HUES6 (cell line): Measurements from ENCODE around the gene SYNDIG1.

Experiments used
- H3K27ac ChIP-seq: 2 replicates; pipeline ENCODE4 v1.7.0; 2013; ENCODE audit warnings: low read depth, mild to moderate bottlenecking, low read length, inconsistent platforms
- H3K27me3 ChIP-seq: 2 replicates; pipeline ENCODE4 v1.6.1; 2013; ENCODE audit warnings: low read length; ENCODE audit not compliant: control insufficient read depth, insufficient read depth
- H3K36me3 ChIP-seq: 2 replicates; pipeline ENCODE4 v1.6.1; 2013; ENCODE audit warnings: low read length; ENCODE audit not compliant: control insufficient read depth, insufficient read depth
- H3K4me1 ChIP-seq: 2 replicates; pipeline ENCODE4 v1.6.1; 2013; ENCODE audit warnings: low read length; ENCODE audit not compliant: control insufficient read depth, insufficient read depth
- H3K4me3 ChIP-seq: 2 replicates; pipeline ENCODE4 v1.5.1; 2013; ENCODE audit warnings: low read depth, low read length
- H3K9ac ChIP-seq: one replicate; pipeline ENCODE4 v1.6.1; 2013; ENCODE audit warnings: mild to moderate bottlenecking, low read length
- H3K9me3 ChIP-seq: 2 replicates; pipeline ENCODE4 v1.6.1; 2013; ENCODE audit warnings: low read depth, low read length; ENCODE audit not compliant: control insufficient read depth, insufficient read depth

SYNDIG1 gene

DNA sequence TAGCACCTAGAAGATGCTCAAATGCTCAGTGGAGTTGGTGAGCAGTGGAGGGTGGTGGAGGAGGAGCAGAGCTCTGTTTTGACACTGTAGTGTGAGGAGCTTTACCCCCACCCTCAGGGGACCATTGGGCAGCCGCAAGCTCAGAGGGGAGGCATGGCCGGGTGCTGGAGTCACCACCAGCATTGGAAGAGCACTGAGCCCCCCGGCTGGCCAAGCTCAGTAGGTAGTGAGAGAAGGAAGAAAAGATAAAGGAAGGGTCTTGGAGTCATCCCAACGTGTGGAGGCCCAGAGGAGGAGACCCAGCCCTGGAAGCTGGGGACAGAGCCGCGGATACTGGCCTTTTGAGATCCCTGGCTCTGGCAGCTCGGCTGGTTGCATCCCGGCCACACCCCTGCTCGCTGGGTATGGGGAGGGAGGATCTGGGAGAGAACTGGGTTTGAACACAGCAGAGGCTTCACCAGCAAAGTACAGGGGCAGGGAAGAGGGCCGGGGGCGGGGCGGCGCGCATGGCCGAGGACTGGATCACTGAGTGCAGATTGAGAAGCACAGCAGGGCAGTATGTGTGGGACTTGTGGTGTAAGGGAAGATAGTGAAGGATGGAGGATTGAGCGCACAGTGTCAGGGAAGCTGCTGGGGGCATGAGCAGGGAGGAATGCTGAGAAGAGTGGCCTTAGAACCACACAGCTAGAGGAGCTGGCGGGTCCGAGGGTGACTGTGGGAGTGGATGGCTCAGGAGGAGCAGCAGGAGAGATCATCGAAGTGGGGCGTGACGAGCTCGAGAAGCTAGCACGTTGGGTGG is 24.4 kb downstream of the SYNDIG1 start:
- Histone ChIP-seq H3K27me3 (no peaks in the 10 kb centered on the region), H3K36me3 (peaks cover 5% of the 10 kb centered on the region), H3K4me3 (no peak overlapping the region), H3K9ac (no peak overlapping the region), H3K9me3 (no peaks in the 10 kb centered on the region), H3K27ac (no peak overlapping the region), H3K4me1 (peaks cover 22% of the 10 kb centered on the region)

DNA sequence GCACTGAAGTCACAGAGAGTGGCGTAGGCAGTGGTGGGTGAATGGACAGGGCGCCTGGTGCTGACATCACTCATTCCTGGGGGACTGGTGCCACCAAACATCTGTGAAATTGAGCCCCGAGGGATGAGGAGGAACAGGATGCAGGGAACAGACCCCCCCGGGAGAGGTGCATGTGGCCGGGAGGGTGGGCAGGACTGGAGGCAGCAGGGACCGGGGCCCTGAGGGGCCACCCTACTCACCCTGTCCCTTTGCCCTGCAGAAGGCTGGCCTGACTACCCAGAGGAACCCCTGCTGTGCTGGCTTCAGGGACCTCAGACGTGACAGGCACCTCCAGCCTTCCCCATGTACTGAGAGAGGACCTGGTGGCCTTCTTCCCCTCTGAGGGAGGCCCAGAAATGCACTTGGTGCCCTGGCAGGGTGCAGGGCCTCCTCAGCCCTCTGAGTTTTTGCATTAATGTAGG is 25.1 kb downstream of the SYNDIG1 start:
- H3K9ac ChIP-seq = no peak overlapping the region
- H3K27ac ChIP-seq = no peak overlapping the region
- no peaks in the 10 kb centered on the region for H3K36me3 ChIP-seq
- no peaks in the 10 kb centered on the region for H3K27me3 ChIP-seq
- no peak overlapping the region for H3K4me3 ChIP-seq
- peaks cover 22% of the 10 kb centered on the region for H3K4me1 ChIP-seq
- H3K9me3 ChIP-seq = no peaks in the 10 kb centered on the region

DNA sequence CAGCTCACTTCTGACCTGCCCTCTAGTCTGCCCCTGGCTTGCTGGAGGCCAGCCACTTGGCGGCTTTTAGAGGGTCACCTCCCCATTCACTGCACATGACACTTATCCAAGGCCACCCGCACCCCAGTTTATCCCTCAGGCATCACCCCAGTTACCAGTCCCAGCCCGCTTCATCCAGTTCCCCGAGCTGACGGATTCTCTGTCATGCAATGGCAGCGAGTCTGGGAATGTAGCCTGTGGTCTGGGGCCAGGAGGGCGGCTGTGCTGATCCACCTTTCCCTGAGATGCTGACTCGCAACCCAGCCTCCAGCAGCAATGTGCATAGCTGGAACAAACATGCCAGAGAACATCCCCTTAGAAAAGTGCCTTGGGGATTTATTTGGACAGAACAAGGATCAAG is 25.8 kb downstream of the SYNDIG1 start:
- H3K9me3 ChIP-seq = no peaks in the 10 kb centered on the region
- H3K4me3 ChIP-seq = no peak overlapping the region
- no peak overlapping the region for H3K9ac ChIP-seq
- H3K27ac ChIP-seq = no peak overlapping the region
- no peaks in the 10 kb centered on the region for H3K36me3 ChIP-seq
- H3K27me3 ChIP-seq = no peaks in the 10 kb centered on the region
- peaks cover 22% of the 10 kb centered on the region for H3K4me1 ChIP-seq

DNA sequence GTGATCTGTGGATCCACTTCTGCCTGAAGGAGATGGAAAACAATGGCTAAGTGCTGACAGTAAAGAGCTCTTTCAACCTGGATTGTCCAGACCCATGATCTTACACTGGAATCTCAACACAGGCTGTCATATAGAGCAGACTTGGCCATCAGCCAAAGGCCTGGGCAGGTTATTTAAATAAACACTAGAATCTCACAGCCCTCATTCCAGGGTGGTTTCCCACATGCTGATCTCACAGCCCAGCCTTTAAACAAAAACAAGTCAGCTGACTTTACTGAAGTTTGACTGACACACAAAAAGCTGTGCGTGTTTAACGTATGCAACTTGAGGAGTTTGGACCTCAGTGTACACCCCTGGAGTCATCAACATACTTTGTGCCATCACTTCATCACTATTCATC is 28.4 kb downstream of the SYNDIG1 start:
- no peak overlapping the region for H3K27ac ChIP-seq
- no peak overlapping the region for H3K9ac ChIP-seq
- H3K4me3 ChIP-seq = no peak overlapping the region
- no peaks in the 10 kb centered on the region for H3K9me3 ChIP-seq
- H3K36me3 ChIP-seq = no peaks in the 10 kb centered on the region
- H3K4me1 ChIP-seq = peaks cover 8% of the 10 kb centered on the region
- H3K27me3 ChIP-seq = no peaks in the 10 kb centered on the region

DNA sequence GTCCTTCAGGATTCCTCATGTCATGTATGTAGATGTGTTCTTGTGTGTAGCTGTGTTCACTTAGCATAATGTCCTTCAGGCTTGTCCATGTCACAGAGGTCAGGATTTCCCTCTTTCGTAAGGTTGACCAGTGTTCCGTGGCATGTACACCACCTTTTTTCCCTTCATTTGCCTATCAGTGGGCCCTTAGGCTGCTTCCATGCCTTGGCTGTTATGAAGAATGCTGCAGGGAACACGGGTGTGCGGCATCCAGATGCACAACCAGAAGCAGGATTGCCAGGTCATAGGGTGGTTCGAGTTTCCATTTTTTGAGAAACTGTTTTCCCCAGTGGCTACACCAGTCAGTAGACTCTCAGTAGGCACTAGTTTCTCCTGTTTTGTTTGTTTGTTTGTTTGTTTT is 29.2 kb downstream of the SYNDIG1 start:
- Histone ChIP-seq H3K36me3 (no peaks in the 10 kb centered on the region), H3K4me1 (peaks cover 3% of the 10 kb centered on the region; the same call in 1 of the 2 replicates), H3K27ac (no peak overlapping the region), H3K9ac (no peak overlapping the region), H3K27me3 (no peaks in the 10 kb centered on the region), H3K4me3 (no peak overlapping the region), H3K9me3 (no peaks in the 10 kb centered on the region)

DNA sequence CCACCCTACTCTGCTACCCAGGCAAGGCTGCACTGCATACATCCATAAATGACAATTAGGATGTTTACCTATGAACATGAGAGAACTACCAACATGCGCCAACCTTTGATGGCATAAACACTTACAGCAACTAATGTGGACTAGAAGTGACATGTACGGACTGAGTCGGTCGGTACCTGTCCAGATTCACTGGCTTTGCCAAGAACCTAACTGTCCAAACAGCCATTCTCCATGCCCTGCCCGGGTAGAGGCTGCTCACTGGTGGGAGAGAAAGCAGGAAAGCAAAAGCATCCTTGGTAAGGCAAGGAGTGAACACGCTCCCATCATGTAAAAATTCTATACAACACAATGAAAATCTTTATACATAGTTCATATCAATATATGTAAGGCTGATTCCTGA is 30.0 kb downstream of the SYNDIG1 start:
- H3K9me3 ChIP-seq = no peaks in the 10 kb centered on the region
- H3K4me1 ChIP-seq = peaks cover 3% of the 10 kb centered on the region; the same call in 1 of the 2 replicates
- no peak overlapping the region for H3K4me3 ChIP-seq
- H3K9ac ChIP-seq = no peak overlapping the region
- no peak overlapping the region for H3K27ac ChIP-seq
- H3K36me3 ChIP-seq = no peaks in the 10 kb centered on the region
- H3K27me3 ChIP-seq = no peaks in the 10 kb centered on the region

DNA sequence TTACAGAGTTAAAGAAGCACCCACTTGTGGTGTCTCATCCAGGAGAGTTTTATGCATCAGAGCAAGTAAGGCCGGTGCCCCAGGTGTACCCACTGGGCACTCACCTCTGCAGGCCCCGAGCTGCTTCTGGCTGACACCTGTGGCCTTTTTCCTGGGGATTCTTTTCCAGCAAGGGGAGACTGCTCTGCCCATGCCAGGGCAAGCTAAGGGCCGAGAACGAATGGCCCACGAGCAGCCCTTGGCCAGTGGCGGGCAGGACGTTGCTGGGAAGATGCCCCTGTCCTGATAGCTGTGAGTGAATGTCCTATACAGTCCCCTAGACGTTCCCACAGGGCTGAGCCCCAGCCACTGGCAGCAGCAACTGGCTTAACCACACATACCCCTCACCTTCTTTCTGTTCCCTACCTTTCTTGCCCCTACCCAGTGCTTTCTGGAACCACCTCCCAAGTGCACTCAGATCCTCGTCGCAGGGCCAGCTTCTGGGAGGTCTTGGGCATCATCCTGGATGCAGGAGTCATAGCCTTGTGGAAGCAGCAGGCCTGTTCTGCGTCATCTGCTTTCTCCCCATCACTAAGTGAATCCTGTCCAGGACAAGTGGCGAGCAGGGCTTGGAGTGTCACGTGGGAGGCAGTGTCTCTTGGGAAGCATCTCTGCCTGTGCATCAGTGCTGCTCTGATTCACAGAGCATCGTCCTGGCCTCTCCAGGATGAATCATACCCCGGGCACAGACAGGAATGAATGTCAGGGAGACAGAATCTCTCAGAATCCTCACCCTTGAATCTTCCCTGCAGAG is 32.5 kb downstream of the SYNDIG1 start:
- Histone ChIP-seq H3K27ac (no peak overlapping the region), H3K27me3 (no peaks in the 10 kb centered on the region), H3K4me3 (no peak overlapping the region), H3K9ac (no peak overlapping the region), H3K4me1 (peaks cover 3% of the 10 kb centered on the region; the same call in 1 of the 2 replicates), H3K9me3 (no peaks in the 10 kb centered on the region), H3K36me3 (no peaks in the 10 kb centered on the region)

DNA sequence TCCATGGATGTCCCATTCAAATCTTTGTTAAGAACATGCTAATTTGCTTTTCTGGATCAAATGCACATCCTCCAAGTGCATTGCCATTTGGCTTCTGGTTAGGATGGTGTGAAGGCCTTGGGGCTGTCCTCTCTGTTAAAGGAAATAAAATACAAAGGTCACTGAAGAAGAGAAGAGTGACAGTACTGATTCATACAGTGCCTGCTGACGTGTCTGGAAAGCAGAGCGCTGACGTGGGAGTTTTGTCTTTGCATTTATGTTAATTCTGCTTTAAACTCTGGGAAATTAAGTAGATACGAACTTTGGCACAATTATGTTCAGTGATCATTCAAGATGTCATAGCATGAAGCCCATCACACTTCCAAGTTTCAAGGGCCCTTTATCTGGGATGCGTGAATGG is 33.2 kb downstream of the SYNDIG1 start:
- no peaks in the 10 kb centered on the region for H3K9me3 ChIP-seq
- no peak overlapping the region for H3K27ac ChIP-seq
- H3K36me3 ChIP-seq = no peaks in the 10 kb centered on the region
- no peak overlapping the region for H3K4me3 ChIP-seq
- peaks cover 3% of the 10 kb centered on the region; the same call in 1 of the 2 replicates for H3K4me1 ChIP-seq
- H3K27me3 ChIP-seq = no peaks in the 10 kb centered on the region
- no peak overlapping the region for H3K9ac ChIP-seq

DNA sequence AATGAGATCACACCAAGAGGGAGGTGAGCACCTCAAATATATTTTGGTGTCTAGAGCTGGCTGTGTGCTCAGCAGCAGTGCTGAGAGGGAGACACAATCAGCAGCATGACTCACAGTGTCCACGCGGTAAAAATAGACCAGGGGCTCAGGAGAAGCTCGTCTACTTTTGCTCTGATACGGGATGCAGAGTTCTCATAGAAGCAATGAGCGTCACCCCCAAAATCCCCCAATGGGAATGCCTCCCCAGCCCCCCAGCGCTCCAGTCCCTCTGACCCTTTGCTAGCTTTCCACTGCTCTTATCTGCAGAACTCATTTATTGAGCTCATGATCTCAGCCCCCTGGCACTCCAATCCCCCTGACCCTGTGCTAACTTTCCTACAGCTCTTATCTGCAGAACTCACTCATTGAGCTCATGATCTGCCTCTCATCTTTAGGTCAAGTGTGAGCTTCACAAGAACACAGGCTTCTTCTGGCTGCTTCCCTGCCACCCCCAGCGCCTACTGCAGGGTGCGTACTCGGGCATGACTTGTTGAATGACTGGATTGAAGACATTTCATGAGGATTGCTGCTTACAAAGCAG is 34.0 kb downstream of the SYNDIG1 start:
- Histone ChIP-seq H3K27me3 (no peaks in the 10 kb centered on the region), H3K4me3 (no peak overlapping the region), H3K9me3 (no peaks in the 10 kb centered on the region), H3K4me1 (peaks cover 3% of the 10 kb centered on the region; the same call in 1 of the 2 replicates), H3K36me3 (no peaks in the 10 kb centered on the region), H3K27ac (no peak overlapping the region), H3K9ac (no peak overlapping the region)

DNA sequence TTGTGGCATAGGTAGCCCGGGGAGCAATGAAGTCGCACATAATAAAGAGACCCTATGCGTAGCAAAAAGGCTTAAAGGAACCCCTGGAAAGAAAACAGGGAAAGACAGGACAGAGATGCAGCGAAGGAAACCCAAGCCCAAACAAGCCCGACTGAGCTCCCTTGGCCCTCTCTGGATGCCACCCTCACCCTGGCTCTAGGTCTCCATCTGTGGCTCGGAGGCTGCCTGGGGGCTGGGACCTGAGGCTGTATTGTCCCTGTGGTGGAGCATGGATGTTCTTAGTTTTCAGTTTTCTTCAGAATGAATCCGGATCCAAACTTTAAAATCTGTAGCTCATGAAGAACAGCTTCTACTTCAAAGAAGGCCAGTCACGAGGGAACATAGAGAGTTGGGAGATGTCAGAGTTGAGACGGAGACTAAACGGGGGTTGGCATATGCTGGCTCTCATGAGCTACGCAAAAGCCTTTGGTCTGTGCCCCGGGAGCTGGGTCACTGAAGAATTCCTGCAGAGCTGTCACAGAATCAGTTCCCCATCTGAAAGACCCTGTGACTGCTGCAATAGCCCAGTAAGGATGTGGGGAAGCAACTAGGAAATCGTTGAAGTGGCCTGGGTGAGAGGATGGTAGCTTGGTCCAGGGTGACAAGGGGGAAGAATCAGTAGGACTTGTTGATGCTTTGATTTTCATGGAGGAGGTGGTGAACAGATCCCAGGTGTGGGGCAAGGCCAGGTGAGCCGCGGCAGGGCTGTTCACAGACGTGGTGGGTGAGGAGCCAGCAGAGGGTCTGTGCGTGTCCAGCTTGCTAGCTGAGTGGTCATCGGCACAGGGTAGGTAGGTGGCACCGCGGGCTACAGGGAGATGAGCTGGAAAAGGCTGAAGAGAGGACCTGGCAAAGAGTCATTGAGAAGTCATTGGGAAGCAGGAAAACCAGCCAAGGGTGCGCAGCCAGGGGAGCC is 35.2 kb downstream of the SYNDIG1 start:
- no peaks in the 10 kb centered on the region for H3K27me3 ChIP-seq
- no peak overlapping the region for H3K27ac ChIP-seq
- H3K9me3 ChIP-seq = no peaks in the 10 kb centered on the region
- no peak overlapping the region for H3K4me3 ChIP-seq
- no peaks in the 10 kb centered on the region for H3K36me3 ChIP-seq
- peaks cover 3% of the 10 kb centered on the region; the same call in 1 of the 2 replicates for H3K4me1 ChIP-seq
- H3K9ac ChIP-seq = no peak overlapping the region
